ENCODE data around the gene TRRAP.

- TF ChIP-seq CTCF (IDR thresholded peaks at IDR 0.05) (no peak), POLR2A (IDR thresholded peaks at IDR 0.05; ENCODE audit: low read length) (no peak), BHLHE40 (IDR thresholded peaks at IDR 0.05; ENCODE audit: low read depth, low read length) (no peak), RFX5 (IDR thresholded peaks at IDR 0.05) (no peak), POLR2AphosphoS2 (conservative IDR thresholded peaks at IDR 0.05; ENCODE audit: low read length) (no peak), RCOR1 (IDR thresholded peaks at IDR 0.05; ENCODE audit: low read depth, low read length) (no peak)
Observed at GRCh38 chr7:99013266-99014112, 135.2 kb downstream of the TRRAP start.
